GM12873 (cell line): ENCODE data around the gene AGFG2.

Source experiments
- CTCF ChIP-seq: IDR thresholded peaks from 2 replicates; pipeline ENCODE4 v1.5.1; 2012; ENCODE audit warnings: low read depth, mild to moderate bottlenecking, moderate library complexity, low read length, control low read depth; ENCODE audit not compliant: insufficient read depth; ENCODE audit errors: missing control alignments

The AGFG2 gene

DNA sequence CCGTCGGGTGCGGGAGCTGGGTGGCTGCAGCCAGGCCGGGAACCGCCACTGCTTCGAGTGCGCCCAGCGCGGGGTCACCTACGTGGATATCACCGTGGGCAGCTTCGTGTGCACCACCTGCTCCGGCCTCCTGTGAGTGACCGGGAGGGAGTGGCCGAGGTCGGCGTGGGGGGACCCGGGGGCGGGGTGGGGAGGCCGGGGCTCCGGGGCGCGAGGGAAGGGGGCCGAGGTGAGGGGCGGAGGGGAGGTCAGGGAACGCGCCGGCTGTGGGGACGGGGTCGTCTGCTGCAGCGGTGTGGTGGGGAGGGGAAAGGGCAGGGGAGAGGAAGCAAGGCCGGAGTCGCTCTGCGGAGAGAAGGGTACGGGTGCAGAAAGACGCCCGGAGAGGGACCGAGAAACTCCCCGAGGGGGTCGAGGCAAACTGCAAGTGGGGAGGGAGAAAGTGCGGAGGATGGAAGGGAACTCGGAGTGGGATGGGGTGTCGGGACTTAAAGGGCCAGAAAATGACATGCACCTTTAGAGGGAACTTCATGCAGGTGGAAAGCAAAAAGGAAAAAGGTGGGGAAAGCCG is 518 bp downstream of the AGFG2 start:
- TF ChIP-seq CTCF, result no peak

DNA sequence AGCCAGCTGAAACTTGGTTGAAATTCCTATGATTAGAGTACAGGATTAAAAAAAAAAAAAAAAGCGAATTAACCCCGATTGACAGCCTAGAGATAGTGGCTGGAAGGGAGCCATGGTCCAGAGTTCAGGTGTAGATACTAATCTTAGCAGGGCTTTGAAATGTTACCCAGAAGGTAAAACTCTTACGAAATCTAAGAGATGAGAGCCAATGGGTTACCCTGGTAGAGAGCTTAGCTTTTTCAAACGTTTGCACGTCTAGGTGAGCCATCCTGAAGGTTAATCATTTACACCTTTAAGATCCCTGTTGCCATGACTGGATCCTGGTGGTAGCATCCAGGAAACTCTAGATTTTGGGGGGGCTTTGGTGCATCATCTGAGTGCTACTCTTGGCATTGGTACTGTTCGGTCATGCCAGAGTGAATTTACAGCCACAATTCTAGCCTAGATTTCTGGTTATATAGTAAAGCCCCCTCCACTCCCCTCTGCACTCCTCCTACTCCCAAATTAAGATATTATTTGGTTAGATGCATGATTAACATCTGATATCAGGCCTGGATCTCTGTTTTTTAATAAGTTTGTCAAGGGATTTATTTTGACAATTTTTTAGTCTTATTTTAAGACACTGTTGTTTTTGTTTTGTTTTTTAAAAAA is 1.2 kb downstream of the AGFG2 start:
- no peak for TF ChIP-seq CTCF

DNA sequence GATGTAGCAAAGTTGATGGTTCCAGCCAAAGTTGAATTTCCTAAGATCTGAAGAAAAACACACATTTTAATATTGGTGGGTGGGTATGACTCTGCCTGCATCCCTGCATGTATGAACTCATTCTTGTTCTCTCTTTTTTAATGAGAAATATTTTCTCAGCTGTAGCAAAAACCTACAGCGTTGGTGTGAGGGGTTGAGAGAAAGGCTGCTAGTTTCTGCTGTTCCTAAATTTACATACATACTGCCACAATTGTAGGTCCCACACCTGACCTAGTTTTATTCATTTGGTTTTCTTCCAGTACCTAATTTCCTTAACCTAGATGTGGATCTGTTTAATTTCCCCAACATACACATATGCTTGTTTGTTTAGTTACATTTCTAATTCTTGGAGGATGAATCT is 4.6 kb downstream of the AGFG2 start:
- no peak for TF ChIP-seq CTCF

DNA sequence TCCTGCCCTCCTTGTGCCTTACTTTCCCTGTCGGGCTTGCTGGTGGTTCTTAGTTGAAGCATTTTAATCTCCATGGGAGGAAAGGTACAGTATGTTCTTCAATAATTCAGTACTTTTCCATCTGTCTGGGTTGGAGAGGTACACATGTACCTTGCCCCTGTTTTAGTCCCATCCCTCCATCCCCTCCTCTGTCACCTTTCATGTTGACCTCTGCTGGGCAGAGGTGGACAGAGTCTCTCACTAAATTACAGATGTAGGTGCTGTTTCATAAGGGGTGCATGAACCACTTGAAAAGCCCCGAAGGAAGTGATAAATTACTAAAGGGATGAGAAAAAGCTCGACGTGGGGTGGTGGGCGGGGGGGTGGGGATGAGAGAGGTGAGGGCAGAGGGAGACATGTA is 5.4 kb downstream of the AGFG2 start:
- TF ChIP-seq CTCF, result no peak

DNA sequence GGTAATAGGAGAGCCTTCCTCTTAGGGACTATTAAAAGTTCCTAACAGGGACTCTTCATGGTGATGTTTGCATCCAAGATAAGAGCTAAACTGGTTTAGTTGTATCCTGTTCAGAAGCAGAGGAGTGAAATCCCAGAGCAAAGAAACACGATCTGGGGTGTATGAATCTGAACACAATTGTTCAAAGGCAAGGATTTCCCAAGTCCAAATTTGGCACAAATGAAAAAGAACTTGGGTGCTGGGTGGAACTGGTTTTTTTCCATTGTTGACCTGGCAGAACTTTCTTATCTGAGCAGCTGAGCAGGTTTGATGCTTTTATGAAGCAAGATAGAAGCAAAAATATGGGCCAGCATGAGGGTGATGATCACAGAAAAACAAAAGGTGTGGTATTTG is 6.0 kb downstream of the AGFG2 start:
- no peak for TF ChIP-seq CTCF

DNA sequence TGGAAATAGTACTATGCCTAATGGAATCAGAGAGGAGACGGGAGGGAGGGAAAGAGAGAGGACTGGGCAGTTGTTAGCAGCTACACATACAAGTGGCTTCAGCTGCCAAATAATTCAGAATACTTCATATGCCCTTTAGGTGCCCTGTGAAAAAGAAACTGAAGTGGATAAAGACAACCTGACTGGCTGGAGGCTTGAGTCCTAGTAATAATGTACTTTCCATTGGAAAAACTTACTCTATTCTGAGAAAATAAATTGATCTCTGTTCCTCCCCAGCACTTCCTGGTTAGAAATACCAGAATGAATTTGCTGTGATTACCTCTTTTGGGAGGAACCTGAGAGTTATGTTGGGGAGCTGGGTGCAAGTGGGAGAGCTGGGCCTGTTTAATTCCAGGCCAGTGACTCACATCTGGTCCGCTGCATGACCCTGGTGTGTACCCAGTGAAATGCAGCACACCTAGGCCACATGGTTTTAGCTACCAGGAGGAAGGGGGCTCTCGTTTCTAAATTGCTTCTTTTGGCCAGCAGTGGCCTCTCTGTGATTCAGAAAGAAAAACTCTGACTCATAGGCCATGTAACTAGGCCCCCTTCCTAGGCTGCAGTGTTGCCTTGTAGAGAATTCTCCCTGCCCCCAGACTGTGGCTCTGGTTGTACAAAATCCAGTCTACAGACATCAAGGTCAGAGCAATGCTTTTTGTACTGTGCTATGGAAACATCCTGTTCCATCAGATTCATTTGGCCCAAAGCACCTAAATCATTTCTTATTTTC is 6.5 kb downstream of the AGFG2 start:
- TF ChIP-seq CTCF, result peak; percentile 33

- peak; percentile 16 for TF ChIP-seq CTCF
These were observed 7.3 kb downstream of the AGFG2 start for GRCh38 chr7:100546129-100546925.
